Measurements from ENCODE around the gene IGSF3. TPM values are rescaled to one million over a fixed set of nuclear protein-coding genes. Genes with fewer than 3 reads are reported as not detected.

The IGSF3 gene
- total and polyA plus RNA-seq, 2 of the 13 experiments (the other 11 are each of a cell fraction or from before 2014, with no cell fraction given) = 0.11 to 0.16 TPM

GRCh38 chr1:116677474-116678062 lies 10.0 kb upstream of the IGSF3 start:
- intact Hi-C loops (cut with micrococcal nuclease; ENCODE audit: unreplicated experiment) (loop anchor here (10.0 kb wide), 1 partner anchor 103 kb away; the partner anchor contains the start of gene CD58), in situ Hi-C loops (cut with HindIII; ENCODE audit: extremely low pct_ligation_motif_present, low pct_unique_long_range_greater_than_20kb) (no loop called here)
- WGBS (ENCODE audit: low lambda C conversion rate) = 24% methylated on average over 2 of the region's 2 CpGs
- TF ChIP-seq ZGPAT (CRISPR knock-in tag; IDR thresholded peaks at IDR 0.05) (no peak), KLF13 (CRISPR knock-in tag; IDR thresholded peaks at IDR 0.05) (no peak)
- H3K27me3 ChIP-seq (ENCODE audit: control insufficient read depth in 1 of 2, insufficient read depth in 2 of 2, low read length in 2 of 2) = no peaks in the 10 kb centered on the region; a peak in 1 of 5 replicates
- no peak overlapping the region for H3K4me2 ChIP-seq (ENCODE audit: low read depth, low read length)
- no peaks in the 10 kb centered on the region for H3K36me3 ChIP-seq (replicated peaks in 1 of 2; ENCODE audit: control insufficient read depth in 1 of 2, insufficient read depth in 2 of 2, low read length in 2 of 2)
- no peak for ATAC-seq
- no peak overlapping the region for H3K9ac ChIP-seq (ENCODE audit: insufficient read depth, low read depth, low read length)
- no peak overlapping the region for H3K27ac ChIP-seq (ENCODE audit: extremely low read length, insufficient read depth, low read length)
- H3K79me2 ChIP-seq (ENCODE audit: insufficient read depth, low read length) = no peaks in the 10 kb centered on the region
- no peak for DNase-seq (ENCODE audit: low spot score)
- H3K4me3 ChIP-seq (replicated peaks in 1 of 3; ENCODE audit: insufficient read depth in 1 of 3, low read depth in 2 of 3, low read length in 3 of 3) = no peak overlapping the region
- ChIA-PET CTCF (ENCODE audit: low intra/inter-chr PET ratio, low total read pairs) (no interaction called here), POLR2A (no interaction called here)
- H2AFZ ChIP-seq (ENCODE audit: low read length) = no peak overlapping the region
- no TSS peak for BruUV-seq (replicated peaks)
- H3K4me1 ChIP-seq (ENCODE audit: insufficient read depth, low read length) = no peaks in the 10 kb centered on the region
- no peak for FAIRE-seq
- no peaks in the 10 kb centered on the region for H3K9me3 ChIP-seq (ENCODE audit: low read length)
- H4K20me1 ChIP-seq (ENCODE audit: insufficient read depth, low read length) = no peaks in the 10 kb centered on the region

GRCh38 chr1:116676291-116676690 lies 8.8 kb upstream of the IGSF3 start:
- WGBS (ENCODE audit: low lambda C conversion rate) = 53% methylated on average over 2 of the region's 2 CpGs
- no peaks in the 10 kb centered on the region for H4K20me1 ChIP-seq (ENCODE audit: insufficient read depth, low read length)
- no peaks in the 10 kb centered on the region for H3K9me3 ChIP-seq (ENCODE audit: low read length)
- no peaks in the 10 kb centered on the region for H3K79me2 ChIP-seq (ENCODE audit: insufficient read depth, low read length)
- no peak overlapping the region for H3K4me3 ChIP-seq (replicated peaks in 1 of 3; ENCODE audit: insufficient read depth in 1 of 3, low read depth in 2 of 3, low read length in 3 of 3)
- FAIRE-seq (no peak), DNase-seq (ENCODE audit: low spot score) (no peak), ATAC-seq (no peak)
- H3K4me2 ChIP-seq (ENCODE audit: low read depth, low read length) = no peak overlapping the region
- H3K27me3 ChIP-seq (ENCODE audit: control insufficient read depth in 1 of 2, insufficient read depth in 2 of 2, low read length in 2 of 2) = no peaks in the 10 kb centered on the region; a peak in 1 of 5 replicates
- ChIA-PET POLR2A (no interaction called here), CTCF (ENCODE audit: low intra/inter-chr PET ratio, low total read pairs) (no interaction called here)
- TF ChIP-seq HDAC1 (CRISPR knock-in tag; IDR thresholded peaks at IDR 0.05) = no peak
- no peak for TF ChIP-seq KDM4B (CRISPR knock-in tag; IDR thresholded peaks at IDR 0.05)
- TF ChIP-seq RFX3 (CRISPR knock-in tag; IDR thresholded peaks at IDR 0.05) = no peak
- no peak for TF ChIP-seq ZNF350 (CRISPR knock-in tag; IDR thresholded peaks at IDR 0.05; ENCODE audit: borderline replicate concordance, low read depth)
- no peak for TF ChIP-seq ZNF737 (CRISPR knock-in tag; IDR thresholded peaks at IDR 0.05; ENCODE audit: borderline replicate concordance)
- TF ChIP-seq KAT2B (IDR thresholded peaks at IDR 0.05; ENCODE audit: borderline replicate concordance, low read depth, low read length) = no peak
- TF ChIP-seq NFE2 (CRISPR knock-in tag; IDR thresholded peaks at IDR 0.05) = no peak
- no peaks in the 10 kb centered on the region for H3K4me1 ChIP-seq (ENCODE audit: insufficient read depth, low read length)
- no peak overlapping the region for H3K27ac ChIP-seq (ENCODE audit: extremely low read length, insufficient read depth, low read length)
- H3K9ac ChIP-seq (ENCODE audit: insufficient read depth, low read depth, low read length) = no peak overlapping the region
- intact Hi-C loops (cut with micrococcal nuclease; ENCODE audit: unreplicated experiment) = loop anchor here (10.0 kb wide), 1 partner anchor 101 kb away; the partner anchor contains the start of gene CD58
- no peaks in the 10 kb centered on the region for H3K36me3 ChIP-seq (replicated peaks in 1 of 2; ENCODE audit: control insufficient read depth in 1 of 2, insufficient read depth in 2 of 2, low read length in 2 of 2)
- H2AFZ ChIP-seq (ENCODE audit: low read length) = no peak overlapping the region
- BruUV-seq (replicated peaks) = no TSS peak
- in situ Hi-C loops (cut with HindIII; ENCODE audit: extremely low pct_ligation_motif_present, low pct_unique_long_range_greater_than_20kb) = no loop called here
